Osteoblast (primary cell): ENCODE results near the gene RAB7A. TPM values are rescaled to one million over a fixed set of nuclear protein-coding genes. Genes with fewer than 3 reads are reported as not detected.
A peak's percentile ranks its signal among the peaks of the same experiment; 100 is the strongest.

Source experiments
- DNase-seq: peaks from one replicate; pipeline ENCODE4 v3.0.0; 2011; ENCODE audit warnings: low spot score, mixed read lengths; ENCODE audit not compliant: insufficient read length; ENCODE audit errors: missing footprints
- H2AFZ ChIP-seq: 2 replicates; pipeline ENCODE4 v1.6.0; 2011; ENCODE audit warnings: mild to moderate bottlenecking, low read length
- H3K27ac ChIP-seq: 2 replicates; pipeline ENCODE4 v1.5.1; 2011; ENCODE audit warnings: mild to moderate bottlenecking, low read depth, low read length, moderate library complexity
- H3K27me3 ChIP-seq: 2 replicates; pipeline ENCODE4 v1.6.0; 2012; ENCODE audit warnings: mild to moderate bottlenecking, control low read depth, inconsistent platforms, low read length, moderate library complexity; ENCODE audit not compliant: insufficient read depth
- H3K36me3 ChIP-seq: 2 replicates; pipeline ENCODE4 v1.5.1; 2011; ENCODE audit warnings: mild to moderate bottlenecking, low read length, control low read depth, moderate library complexity; ENCODE audit not compliant: insufficient read depth
- H3K4me1 ChIP-seq: 2 replicates; pipeline ENCODE4 v1.5.1; 2011; ENCODE audit warnings: mild to moderate bottlenecking, low read length, control low read depth, moderate library complexity; ENCODE audit not compliant: insufficient read depth
- H3K4me2 ChIP-seq: 2 replicates; pipeline ENCODE4 v1.6.0; 2011; ENCODE audit warnings: mild to moderate bottlenecking, low read length; ENCODE audit not compliant: insufficient read depth
- H3K4me3 ChIP-seq: fragments of 200-600 bp; sonication (generic); 3 replicates; pipeline ENCODE4 v1.5.1; 2012; ENCODE audit warnings: mild to moderate bottlenecking, low read length, inconsistent platforms; ENCODE audit not compliant: insufficient read depth
- H3K79me2 ChIP-seq: 2 replicates; pipeline ENCODE4 v1.6.0; 2012; ENCODE audit warnings: mild to moderate bottlenecking, low read length, control low read depth, inconsistent platforms; ENCODE audit not compliant: insufficient read depth
- H3K9me3 ChIP-seq: 2 replicates; pipeline ENCODE4 v1.5.1; 2011; ENCODE audit warnings: low read depth, low read length, control low read depth
- H4K20me1 ChIP-seq: 2 replicates; pipeline ENCODE4 v1.6.0; 2012; ENCODE audit warnings: mild to moderate bottlenecking, low read length, control low read depth; ENCODE audit not compliant: insufficient read depth
- CTCF ChIP-seq: IDR thresholded peaks from 2 replicates; pipeline ENCODE4 v1.5.1; 2011; ENCODE audit warnings: mild to moderate bottlenecking, low read depth, low read length, moderate library complexity; ENCODE audit errors: extremely low read depth
- total RNA-seq: library from RNA; depleted of rRNA; stranded (reverse); fragments of >200 nt; gene quantifications from 2 replicates; pipeline ENCODE4 v1.2.3, GENCODE V29; 2012

RAB7A gene
- total RNA-seq, 1 donor, result 86.1 TPM

GRCh38 chr3:128775241-128775640 is 49.3 kb downstream of the RAB7A start:
- H3K27me3 ChIP-seq, result no peaks in the 10 kb centered on the region
- H2AFZ ChIP-seq, result no peak overlapping the region
- H3K4me2 ChIP-seq, result no peak overlapping the region
- peaks cover 89% of the 10 kb centered on the region for H3K79me2 ChIP-seq
- peaks cover 75% of the 10 kb centered on the region for H4K20me1 ChIP-seq
- H3K27ac ChIP-seq, result no peak overlapping the region
- H3K9me3 ChIP-seq, result no peaks in the 10 kb centered on the region
- DNase-seq, result peak; percentile 52
- TF ChIP-seq CTCF, result no peak
- H3K4me1 ChIP-seq, result peaks cover under 1% of the 10 kb centered on the region
- no peak overlapping the region for H3K4me3 ChIP-seq
- peaks cover 4% of the 10 kb centered on the region for H3K36me3 ChIP-seq

DNA sequence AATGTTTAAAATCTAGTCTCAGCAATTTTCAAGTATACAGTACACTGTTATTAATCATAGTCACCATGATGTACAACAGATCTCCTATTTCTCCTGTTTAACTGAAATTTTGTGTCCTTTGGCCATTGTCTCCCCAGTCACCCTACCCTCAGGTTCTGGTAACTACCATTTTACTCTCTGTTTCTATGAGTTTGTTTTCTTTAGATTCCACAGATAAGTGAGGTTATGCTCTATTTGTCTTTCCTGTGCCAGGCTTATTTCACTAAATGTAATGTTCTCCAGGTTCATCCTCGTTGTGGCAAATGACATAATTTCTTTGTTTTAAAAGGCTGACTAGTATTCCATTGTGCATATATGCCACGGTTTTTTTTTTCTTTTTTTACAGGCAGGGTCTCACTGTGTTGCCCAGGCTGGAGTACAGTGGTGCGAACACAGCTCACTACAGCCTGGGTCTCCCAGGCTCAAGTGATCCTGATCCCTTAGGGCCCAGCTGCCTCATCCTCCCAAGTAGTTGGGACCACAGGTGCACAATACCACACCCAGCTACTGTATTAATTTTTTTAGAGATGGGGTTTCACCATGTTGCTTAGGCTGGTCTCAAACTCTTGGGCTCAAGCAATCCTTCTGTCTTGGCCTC is 50.0 kb downstream of the RAB7A start:
- H3K79me2 ChIP-seq, result peaks cover 89% of the 10 kb centered on the region
- no peak overlapping the region for H2AFZ ChIP-seq
- H3K4me2 ChIP-seq, result no peak overlapping the region
- DNase-seq, result peak; percentile 68
- no peak overlapping the region for H3K4me3 ChIP-seq
- no peaks in the 10 kb centered on the region for H3K9me3 ChIP-seq
- no peaks in the 10 kb centered on the region for H3K27me3 ChIP-seq
- H3K36me3 ChIP-seq, result peaks cover 4% of the 10 kb centered on the region
- no peak overlapping the region for H3K27ac ChIP-seq
- TF ChIP-seq CTCF, result no peak
- peaks cover 75% of the 10 kb centered on the region for H4K20me1 ChIP-seq
- peaks cover 3% of the 10 kb centered on the region for H3K4me1 ChIP-seq

- Histone ChIP-seq H3K9me3 (no peaks in the 10 kb centered on the region), H4K20me1 (peaks cover 87% of the 10 kb centered on the region), H3K4me2 (no peak overlapping the region), H3K79me2 (peaks cover 100% of the 10 kb centered on the region), H2AFZ (no peak overlapping the region), H3K36me3 (peaks cover 4% of the 10 kb centered on the region), H3K4me3 (no peak overlapping the region), H3K27ac (no peak overlapping the region), H3K27me3 (no peaks in the 10 kb centered on the region), H3K4me1 (peaks cover 3% of the 10 kb centered on the region)
- no peak for TF ChIP-seq CTCF
- peak; percentile 45 for DNase-seq
These were observed 54.3 kb downstream of the RAB7A start for GRCh38 chr3:128780101-128780837.

DNA sequence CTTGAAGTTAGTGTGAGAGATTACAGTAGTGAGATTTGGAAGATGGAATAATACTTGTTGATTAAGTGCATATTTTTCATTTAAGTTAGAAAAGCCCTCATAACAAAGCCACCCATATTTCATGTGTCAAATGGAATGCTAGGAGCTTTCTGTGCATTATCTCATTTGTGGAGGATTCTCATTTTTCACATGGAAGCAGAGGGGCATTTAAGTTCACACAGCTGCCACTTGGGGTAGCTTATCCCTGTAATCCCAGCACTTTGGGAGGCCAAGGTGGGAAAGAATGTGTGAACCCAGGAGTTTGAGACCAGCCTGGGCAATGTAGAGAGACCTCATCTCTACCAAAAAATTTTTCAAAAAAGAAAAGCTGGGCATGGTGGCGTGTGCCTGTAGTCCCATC is 55.2 kb downstream of the RAB7A start:
- Histone ChIP-seq H3K9me3 (no peaks in the 10 kb centered on the region), H2AFZ (no peak overlapping the region), H3K36me3 (peaks cover 4% of the 10 kb centered on the region), H3K4me1 (peaks cover 8% of the 10 kb centered on the region), H3K4me2 (no peak overlapping the region), H3K27me3 (no peaks in the 10 kb centered on the region), H3K4me3 (no peak overlapping the region), H3K27ac (no peak overlapping the region), H3K79me2 (peaks cover 100% of the 10 kb centered on the region), H4K20me1 (peaks cover 87% of the 10 kb centered on the region)
- peak; percentile 66 for DNase-seq
- TF ChIP-seq CTCF, result no peak
